ENCODE data around the gene TMEM87B. TPM values are rescaled to one million over a fixed set of nuclear protein-coding genes. Genes with fewer than 3 reads are reported as not detected.

TMEM87B gene
- polyA plus RNA-seq, 1 donor from 2014 or later, result 12.8 TPM

DNA sequence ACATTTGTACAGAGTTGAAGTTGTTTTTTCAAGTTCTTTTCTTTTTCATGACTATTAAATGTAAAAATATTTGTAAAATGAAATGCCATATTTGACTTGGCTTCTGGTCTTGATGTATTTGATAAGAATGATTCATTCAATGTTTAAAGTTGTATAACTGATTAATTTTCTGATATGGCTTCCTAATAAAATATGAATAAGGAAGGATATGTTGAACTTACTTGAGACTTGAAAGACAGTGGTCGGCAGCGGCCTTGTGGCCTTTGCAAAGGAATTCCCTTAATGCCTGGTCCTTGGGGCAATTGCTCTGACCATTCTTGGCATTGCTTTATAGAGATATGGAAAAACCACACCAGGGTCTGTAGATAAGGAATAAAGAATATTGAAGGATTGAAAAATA, 25.9 kb upstream of the TMEM87B start:
- Histone ChIP-seq H3K36me3 (ENCODE audit: insufficient read depth, low read length) (no peaks in the 10 kb centered on the region), H2AFZ (ENCODE audit: low read depth, low read length) (no peak overlapping the region), H3K4me2 (ENCODE audit: low read length) (no peak overlapping the region), H3K27me3 (ENCODE audit: insufficient read depth, low read depth, low read length) (no peaks in the 10 kb centered on the region), H3K4me3 (ENCODE audit: low read length) (no peak overlapping the region), H3K9me3 (ENCODE audit: low read length) (no peaks in the 10 kb centered on the region), H3K79me2 (replicated peaks; ENCODE audit: insufficient read depth, low read length) (no peaks in the 10 kb centered on the region), H3K9ac (ENCODE audit: low read length) (no peak overlapping the region), H3K27ac (ENCODE audit: low read length) (no peak overlapping the region), H3F3A (ENCODE audit: insufficient read depth, low read length, poor library complexity, severe bottlenecking) (no peaks in the 10 kb centered on the region), H4K20me1 (ENCODE audit: insufficient read depth) (no peaks in the 10 kb centered on the region), H3K9me2 (ENCODE audit: insufficient read depth, low read length) (no peaks in the 10 kb centered on the region)
- no peak for TF ChIP-seq POLR2AphosphoS5 (IDR thresholded peaks at IDR 0.05)

DNA sequence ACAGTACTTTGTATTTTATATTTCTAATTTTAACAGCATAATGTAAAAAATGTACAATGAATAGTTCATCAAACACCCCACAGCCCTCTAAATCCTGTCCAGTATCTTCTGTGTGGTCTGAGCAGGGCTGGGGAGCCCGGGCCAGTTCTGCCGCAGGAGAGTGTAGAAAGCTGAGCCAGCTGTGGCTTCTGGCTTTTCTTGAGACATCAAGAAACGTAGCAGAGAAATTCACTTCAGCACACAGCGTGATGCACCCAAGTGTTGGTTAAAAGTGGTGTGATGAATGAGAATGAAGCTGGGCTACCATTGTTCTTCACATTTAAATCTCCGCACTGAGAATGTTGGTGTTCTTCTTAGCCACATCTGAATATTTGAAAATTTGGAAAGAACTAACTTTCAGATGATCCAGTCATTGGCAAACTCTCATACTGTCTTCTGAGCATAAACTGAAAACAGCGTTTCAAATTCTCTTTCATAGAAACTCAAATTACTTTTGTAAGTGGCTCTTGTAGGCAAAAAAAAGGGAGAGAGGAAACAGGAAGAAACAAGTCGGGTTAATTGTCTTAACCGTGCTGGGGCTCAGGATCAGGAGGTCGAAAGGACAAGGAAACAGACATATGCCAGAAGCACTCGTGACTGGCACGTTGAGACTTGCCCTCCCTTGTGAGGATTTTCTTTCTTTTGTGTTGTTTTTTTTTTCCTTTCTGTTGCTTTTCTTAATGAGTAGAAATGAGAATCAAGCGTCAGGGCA, 23.4 kb upstream of the TMEM87B start:
- Histone ChIP-seq H4K20me1 (ENCODE audit: insufficient read depth) (no peaks in the 10 kb centered on the region), H3K9me3 (ENCODE audit: low read length) (no peaks in the 10 kb centered on the region), H2AFZ (ENCODE audit: low read depth, low read length) (no peak overlapping the region), H3K9me2 (ENCODE audit: insufficient read depth, low read length) (no peaks in the 10 kb centered on the region), H3K4me2 (ENCODE audit: low read length) (no peak overlapping the region), H3K9ac (ENCODE audit: low read length) (no peak overlapping the region), H3K4me3 (ENCODE audit: low read length) (no peak overlapping the region), H3K79me2 (replicated peaks; ENCODE audit: insufficient read depth, low read length) (no peaks in the 10 kb centered on the region), H3K36me3 (ENCODE audit: insufficient read depth, low read length) (no peaks in the 10 kb centered on the region), H3F3A (ENCODE audit: insufficient read depth, low read length, poor library complexity, severe bottlenecking) (no peaks in the 10 kb centered on the region), H3K27me3 (ENCODE audit: insufficient read depth, low read depth, low read length) (no peaks in the 10 kb centered on the region), H3K27ac (ENCODE audit: low read length) (no peak overlapping the region)
- TF ChIP-seq TAF1 (IDR thresholded peaks at IDR 0.05; ENCODE audit: low read depth), result no peak
- TF ChIP-seq POLR2AphosphoS5 (IDR thresholded peaks at IDR 0.05), result no peak
- no peak for TF ChIP-seq RAD21 (conservative IDR thresholded peaks at IDR 0.05)
- TF ChIP-seq EP300 (conservative IDR thresholded peaks at IDR 0.05; ENCODE audit: poor library complexity, severe bottlenecking), result no peak
- no peak for TF ChIP-seq SMC3 (conservative IDR thresholded peaks at IDR 0.05; ENCODE audit: poor library complexity)
- TF ChIP-seq, protein P1, sequence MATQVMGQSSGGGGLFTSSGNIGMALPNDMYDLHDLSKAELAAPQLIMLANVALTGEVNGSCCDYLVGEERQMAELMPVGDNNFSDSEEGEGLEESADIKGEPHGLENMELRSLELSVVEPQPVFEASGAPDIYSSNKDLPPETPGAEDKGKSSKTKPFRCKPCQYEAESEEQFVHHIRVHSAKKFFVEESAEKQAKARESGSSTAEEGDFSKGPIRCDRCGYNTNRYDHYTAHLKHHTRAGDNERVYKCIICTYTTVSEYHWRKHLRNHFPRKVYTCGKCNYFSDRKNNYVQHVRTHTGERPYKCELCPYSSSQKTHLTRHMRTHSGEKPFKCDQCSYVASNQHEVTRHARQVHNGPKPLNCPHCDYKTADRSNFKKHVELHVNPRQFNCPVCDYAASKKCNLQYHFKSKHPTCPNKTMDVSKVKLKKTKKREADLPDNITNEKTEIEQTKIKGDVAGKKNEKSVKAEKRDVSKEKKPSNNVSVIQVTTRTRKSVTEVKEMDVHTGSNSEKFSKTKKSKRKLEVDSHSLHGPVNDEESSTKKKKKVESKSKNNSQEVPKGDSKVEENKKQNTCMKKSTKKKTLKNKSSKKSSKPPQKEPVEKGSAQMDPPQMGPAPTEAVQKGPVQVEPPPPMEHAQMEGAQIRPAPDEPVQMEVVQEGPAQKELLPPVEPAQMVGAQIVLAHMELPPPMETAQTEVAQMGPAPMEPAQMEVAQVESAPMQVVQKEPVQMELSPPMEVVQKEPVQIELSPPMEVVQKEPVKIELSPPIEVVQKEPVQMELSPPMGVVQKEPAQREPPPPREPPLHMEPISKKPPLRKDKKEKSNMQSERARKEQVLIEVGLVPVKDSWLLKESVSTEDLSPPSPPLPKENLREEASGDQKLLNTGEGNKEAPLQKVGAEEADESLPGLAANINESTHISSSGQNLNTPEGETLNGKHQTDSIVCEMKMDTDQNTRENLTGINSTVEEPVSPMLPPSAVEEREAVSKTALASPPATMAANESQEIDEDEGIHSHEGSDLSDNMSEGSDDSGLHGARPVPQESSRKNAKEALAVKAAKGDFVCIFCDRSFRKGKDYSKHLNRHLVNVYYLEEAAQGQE (IDR thresholded peaks at IDR 0.05; ENCODE audit: borderline replicate concordance), result no peak
- TF ChIP-seq MXI1 (conservative IDR thresholded peaks at IDR 0.05; ENCODE audit: poor library complexity, severe bottlenecking), result no peak
- TF ChIP-seq, protein P2, sequence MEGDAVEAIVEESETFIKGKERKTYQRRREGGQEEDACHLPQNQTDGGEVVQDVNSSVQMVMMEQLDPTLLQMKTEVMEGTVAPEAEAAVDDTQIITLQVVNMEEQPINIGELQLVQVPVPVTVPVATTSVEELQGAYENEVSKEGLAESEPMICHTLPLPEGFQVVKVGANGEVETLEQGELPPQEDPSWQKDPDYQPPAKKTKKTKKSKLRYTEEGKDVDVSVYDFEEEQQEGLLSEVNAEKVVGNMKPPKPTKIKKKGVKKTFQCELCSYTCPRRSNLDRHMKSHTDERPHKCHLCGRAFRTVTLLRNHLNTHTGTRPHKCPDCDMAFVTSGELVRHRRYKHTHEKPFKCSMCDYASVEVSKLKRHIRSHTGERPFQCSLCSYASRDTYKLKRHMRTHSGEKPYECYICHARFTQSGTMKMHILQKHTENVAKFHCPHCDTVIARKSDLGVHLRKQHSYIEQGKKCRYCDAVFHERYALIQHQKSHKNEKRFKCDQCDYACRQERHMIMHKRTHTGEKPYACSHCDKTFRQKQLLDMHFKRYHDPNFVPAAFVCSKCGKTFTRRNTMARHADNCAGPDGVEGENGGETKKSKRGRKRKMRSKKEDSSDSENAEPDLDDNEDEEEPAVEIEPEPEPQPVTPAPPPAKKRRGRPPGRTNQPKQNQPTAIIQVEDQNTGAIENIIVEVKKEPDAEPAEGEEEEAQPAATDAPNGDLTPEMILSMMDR (IDR thresholded peaks at IDR 0.05; ENCODE audit: poor library complexity, severe bottlenecking), result no peak
- no peak for TF ChIP-seq EZH2 (IDR thresholded peaks at IDR 0.05; ENCODE audit: borderline replicate concordance, insufficient read depth, low read length, poor library complexity, severe bottlenecking)

Measured in neural cell (in vitro differentiated cells).